Activated CD8-positive, alpha-beta memory T cell treated with anti-CD3 and anti-CD28 coated beads for 24 hours (primary cell): ENCODE data around the gene RAD51B.

ENCODE experiments used
- DNase-seq: peaks from one replicate; pipeline ENCODE4 v3.0.0-alpha.2; 2020

The RAD51B gene

GRCh38 chr14:68730811-68731425 is 911.3 kb downstream of the RAD51B start:
- no peak for DNase-seq

DNA sequence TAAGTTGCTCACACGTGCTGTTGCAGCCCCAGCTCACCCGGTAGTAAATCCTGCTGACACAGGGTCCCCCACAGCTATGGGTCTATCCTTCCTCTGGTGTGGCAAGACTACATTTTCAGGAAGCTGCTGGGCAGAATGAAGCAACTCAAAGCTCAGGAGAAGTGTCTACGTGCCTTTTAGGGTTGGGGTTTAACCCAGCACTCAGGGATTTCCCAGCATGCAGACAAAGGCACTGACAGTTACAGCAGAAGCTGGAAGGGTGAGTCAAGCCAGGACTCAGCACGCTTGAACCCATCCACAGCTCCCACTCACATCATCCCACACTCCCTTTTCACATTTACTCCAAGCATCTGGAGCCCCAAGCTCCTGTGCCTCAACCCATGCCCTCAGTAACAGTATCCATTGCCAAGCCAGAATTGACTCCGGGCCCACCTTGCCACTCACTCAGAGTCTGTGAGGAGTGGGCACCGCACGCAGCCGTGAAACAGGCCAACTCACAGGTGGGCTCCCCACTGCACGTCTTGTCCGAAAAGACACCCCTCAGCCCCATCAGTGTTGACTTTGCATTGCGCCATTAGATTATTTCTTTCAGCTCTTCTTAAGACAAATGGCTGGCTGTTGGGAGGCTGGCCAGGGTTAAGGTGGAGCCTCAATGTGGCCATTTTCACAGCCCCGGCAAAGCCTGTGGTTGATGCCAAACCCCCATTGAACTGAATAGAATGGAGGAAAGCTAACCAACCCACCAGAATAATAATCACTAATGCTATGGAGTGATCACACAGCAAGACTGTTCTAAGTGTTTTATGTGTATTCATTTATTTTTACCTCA is 913.7 kb downstream of the RAD51B start:
- DNase-seq, result no peak

DNA sequence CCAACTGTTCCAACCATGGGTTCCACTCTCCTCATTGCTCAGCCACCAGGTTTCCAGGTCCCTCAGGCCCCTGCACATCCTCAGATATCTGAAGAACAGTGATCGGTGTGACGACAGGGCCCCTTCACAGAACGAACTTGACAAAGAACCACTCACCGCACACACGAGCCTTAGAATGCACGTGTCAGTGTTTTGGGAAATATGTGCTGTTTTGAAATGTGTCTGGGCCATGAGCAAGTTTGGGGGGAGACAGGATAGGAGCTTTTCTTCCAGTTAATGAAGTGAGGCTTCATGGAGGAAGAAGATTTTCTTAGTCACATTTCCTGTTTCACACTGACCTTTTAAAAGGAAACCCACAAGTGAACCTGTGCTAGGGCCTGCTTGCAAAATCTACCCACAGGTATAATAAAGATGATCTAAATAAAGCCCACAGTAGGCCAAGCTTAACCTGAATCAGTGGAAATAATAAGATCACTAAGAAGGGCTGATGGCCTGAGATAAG is 914.7 kb downstream of the RAD51B start:
- peak; percentile 80 for DNase-seq

- DNase-seq, result no peak
Observed at GRCh38 chr14:68735856-68736255, 916.3 kb downstream of the RAD51B start.

GRCh38 chr14:68736471-68736871 is 916.9 kb downstream of the RAD51B start:
- DNase-seq, result no peak

- DNase-seq, result no peak
Observed at GRCh38 chr14:68737086-68737485, 917.5 kb downstream of the RAD51B start.

- no peak for DNase-seq
Observed at GRCh38 chr14:68738559-68738958, 919.0 kb downstream of the RAD51B start.

GRCh38 chr14:68739701-68740100 is 920.1 kb downstream of the RAD51B start:
- no peak for DNase-seq

DNA sequence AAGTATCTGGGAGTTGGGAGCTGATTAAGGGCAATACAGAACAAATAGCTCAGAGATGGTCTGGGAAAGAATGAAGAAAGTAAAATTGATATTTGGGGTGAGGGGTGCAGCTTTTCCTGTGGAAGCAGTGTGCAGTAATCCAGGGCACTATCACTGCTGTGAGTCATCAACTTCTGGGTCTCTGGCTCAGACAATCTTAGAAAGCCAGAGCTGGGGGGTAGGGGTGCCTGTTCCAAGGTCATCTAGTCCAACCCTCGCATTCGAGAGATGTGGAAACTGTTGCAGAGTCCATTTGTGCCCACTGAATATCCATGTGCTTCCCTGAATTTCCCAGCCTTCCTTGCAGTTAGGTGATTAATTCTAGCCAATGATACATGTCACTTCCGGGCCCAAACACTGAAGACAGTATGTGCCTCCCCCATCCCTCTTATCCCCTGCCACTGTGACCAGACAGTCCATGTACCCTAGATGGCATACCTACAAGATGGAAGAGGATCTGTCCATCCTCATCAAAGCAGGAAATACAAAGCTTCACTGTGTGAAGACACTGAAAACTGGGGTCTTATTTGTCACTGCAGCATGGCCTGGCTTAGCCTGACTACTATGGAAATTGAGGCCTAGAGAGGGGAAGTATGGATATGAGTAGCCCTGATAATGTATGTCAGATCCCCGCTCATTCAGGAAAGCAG is 921.4 kb downstream of the RAD51B start:
- no peak for DNase-seq

DNA sequence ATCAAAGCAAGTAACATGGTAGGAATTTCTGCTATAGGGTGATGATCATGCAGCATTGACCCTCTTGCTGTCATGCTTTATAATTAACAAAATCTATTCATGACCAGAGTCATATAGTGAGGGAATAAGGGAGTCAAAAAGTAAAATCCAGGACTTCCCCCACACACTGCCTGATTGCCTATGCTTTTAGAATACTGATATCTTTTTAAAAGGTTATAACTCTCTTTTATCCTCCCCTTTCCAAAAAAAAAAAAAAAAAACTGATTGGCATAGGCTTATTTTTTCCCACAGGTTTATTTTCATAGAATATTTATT is 921.9 kb downstream of the RAD51B start:
- DNase-seq, result no peak

GRCh38 chr14:68741839-68742470 is 922.4 kb downstream of the RAD51B start:
- no peak for DNase-seq

DNA sequence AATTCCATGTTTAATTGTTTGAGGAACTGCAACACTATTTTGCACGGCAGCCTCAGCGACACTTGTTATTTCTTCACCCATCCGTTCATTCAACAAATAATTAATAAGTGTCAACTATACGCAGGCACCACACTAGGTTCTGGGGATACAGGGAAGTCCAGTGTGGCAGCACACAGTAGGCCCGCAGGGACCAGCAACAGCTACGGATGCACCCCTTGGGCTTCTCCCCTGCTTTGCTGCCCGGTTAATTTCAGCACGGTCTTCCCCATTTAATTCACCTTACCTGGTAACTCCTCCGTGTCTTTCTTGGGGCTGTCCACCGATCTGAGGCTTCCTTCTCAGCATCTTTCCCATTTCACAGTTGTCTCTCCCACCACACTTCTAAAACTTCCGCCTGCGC is 925.0 kb downstream of the RAD51B start:
- no peak for DNase-seq

DNA sequence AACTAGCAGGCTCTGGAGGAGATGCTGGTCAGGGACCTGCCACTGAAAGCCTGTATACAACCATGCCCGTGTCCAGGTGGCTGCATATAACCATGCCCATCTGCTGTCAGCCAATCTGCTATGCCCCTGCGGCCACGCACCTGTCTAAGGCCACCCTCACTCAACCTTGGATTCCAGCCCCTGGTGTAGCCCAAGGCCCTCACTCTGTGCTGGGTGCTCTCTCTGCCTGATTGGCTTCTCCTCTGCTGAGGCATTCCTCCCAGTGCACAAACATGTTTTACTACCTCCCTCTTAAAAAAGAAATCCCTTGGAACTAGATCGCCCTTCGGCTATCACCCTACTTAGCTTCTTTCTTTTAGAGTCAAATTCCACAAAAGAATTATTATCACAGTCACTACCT is 927.8 kb downstream of the RAD51B start:
- no peak for DNase-seq

DNA sequence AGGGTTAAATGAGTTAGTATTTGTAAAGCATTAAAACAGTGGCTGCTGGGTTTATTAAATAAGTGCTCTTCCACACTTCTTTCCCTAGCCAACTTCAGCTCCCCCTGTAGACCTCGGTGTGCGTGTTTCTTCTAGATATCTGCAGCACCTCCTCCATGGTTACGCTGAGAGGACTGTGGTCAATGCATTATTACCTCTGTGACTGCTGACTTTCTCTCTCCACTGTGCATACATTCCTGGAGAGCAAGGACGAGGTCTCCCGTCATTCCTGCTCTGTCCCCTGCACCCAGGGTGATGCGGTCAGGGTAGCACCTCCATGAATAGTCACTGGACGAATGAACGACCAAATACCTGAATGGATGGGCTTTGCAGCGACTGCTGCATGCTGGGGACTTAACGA is 928.7 kb downstream of the RAD51B start:
- DNase-seq, result no peak

DNA sequence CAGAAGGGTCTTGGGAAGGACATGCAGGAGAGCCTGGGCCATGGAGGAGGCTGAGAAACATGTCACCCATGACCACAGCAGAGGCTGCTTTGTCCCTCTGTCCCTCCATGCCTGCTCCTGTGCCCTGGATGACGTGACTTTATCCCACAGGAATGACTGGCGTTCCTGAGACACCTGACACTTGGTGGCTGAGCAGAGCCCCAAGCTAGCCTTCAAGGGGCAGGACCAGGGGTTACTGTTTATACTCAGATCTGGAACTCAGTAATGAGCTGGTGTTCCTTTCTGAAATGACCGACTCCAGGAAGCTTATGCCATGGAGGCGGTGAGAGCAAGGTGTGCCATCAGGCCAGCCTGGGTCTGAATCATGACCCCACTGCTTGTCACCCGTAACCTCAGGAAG is 929.1 kb downstream of the RAD51B start:
- DNase-seq, result no peak

GRCh38 chr14:68749487-68750475 is 930.2 kb downstream of the RAD51B start:
- DNase-seq, result no peak

DNA sequence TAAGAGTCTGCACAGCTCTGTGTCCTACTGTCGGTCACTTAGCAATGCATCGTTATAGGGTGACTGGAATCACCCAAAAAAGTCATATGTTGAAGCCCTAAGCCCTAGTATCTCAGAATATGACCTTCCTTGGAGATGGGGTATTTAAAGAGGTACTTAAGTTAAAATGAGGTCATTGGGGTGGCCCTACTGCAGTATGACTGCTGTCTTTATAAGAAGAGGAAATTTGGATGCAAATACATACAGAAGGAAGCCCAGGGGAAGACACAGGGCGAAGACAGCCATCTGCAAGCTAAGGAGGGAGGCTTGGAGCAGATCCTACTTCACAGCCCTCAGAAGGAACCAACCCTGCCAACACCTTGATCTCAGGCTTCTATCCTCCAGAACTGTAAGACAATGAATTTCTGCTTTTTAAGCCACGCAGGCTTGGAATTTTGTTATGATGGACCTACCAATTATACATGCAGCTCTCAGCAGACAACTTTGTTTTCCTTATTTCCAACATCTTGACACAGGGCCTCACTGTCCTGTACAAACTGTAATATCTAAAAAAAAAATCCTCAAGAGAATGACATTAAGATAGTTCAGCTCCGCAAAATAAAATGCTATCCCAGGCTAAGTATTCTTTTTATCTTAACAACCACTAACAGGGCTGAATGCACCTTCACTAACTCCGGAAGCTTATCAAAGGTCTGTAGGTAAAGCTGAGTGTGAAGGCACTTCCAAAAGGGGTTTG is 932.9 kb downstream of the RAD51B start:
- DNase-seq, result no peak

DNA sequence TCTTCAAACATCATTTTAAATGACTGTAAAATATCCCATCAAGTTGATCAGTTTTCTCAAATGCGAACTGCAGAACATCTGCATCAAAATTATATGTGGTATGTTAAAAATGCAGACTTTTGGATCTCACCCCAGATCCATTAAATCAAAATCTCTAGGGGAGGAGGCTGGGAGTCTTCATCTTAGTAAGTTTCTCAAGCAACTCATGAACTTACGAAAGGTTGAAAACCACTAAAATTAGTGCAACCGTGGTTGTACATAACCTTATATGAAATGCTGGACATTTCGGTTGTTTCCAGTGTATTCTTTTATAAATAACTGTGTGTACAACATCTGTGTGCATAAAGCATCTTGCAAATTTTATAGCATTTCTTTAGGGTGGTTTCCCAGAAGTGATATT is 934.1 kb downstream of the RAD51B start:
- DNase-seq, result no peak

GRCh38 chr14:68755016-68755353 is 935.4 kb downstream of the RAD51B start:
- DNase-seq, result no peak

DNA sequence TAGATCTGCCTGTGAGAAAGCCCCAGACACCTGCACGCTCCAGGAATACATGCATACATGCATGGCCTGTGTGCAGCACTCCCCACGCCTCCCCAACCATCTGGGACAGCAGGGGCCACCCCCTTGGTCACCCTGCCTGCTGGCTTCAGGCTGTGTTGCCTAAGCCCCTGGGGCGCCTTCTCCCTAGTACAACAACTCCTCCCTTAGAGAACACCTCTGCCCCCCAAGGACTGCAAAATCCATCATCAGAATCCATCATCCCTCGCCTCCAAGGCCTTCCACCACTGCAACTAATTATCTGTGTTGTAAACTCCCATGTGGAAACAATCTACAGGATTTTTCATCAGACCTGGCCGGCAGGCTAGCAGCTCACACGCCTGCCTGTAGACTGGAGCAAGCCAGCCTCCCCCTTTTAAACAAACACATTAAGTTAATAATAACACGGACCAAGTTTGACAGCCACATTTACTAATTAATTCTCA is 936.5 kb downstream of the RAD51B start:
- DNase-seq, result no peak

- no peak for DNase-seq
Observed at GRCh38 chr14:68756734-68757133, 937.2 kb downstream of the RAD51B start.
